ENCODE measurements around the gene SUPT16H. TPM values are rescaled to one million over a fixed set of nuclear protein-coding genes. Genes with fewer than 3 reads are reported as not detected.
A peak's percentile ranks its signal among the peaks of the same experiment; 100 is the strongest.

The SUPT16H gene
- total and polyA plus RNA-seq, 2 of the 13 experiments (the other 11 are each of a cell fraction or from before 2014, with no cell fraction given), result 77.5 to 230 TPM

GRCh38 chr14:21308132-21308478 lies 75.7 kb downstream of the SUPT16H start (continued):
- TF ChIP-seq HMG20A (CRISPR knock-in tag; IDR thresholded peaks at IDR 0.05; ENCODE audit: borderline replicate concordance) (0 out of 2 replicates have a peak, but pooled peaks have one; percentile 7), CERS6 (CRISPR knock-in tag; IDR thresholded peaks at IDR 0.05) (no peak), ATAD3A (CRISPR knock-in tag; IDR thresholded peaks at IDR 0.05) (no peak), FOXP1 (IDR thresholded peaks at IDR 0.05) (no peak), FOXP1 (CRISPR knock-in tag; IDR thresholded peaks at IDR 0.05) (peak; percentile 73), NFKB2 (CRISPR knock-in tag; IDR thresholded peaks at IDR 0.05; ENCODE audit: borderline replicate concordance) (no peak), KLF15 (CRISPR knock-in tag; IDR thresholded peaks at IDR 0.05; ENCODE audit: borderline replicate concordance) (no peak), PAWR (CRISPR knock-in tag; IDR thresholded peaks at IDR 0.05; ENCODE audit: borderline replicate concordance) (no peak), NFYC (CRISPR knock-in tag; IDR thresholded peaks at IDR 0.05) (peak; percentile 48; the same call in 1 of the 2 replicates), NFATC3 (CRISPR knock-in tag; IDR thresholded peaks at IDR 0.05) (no peak), ZNF558 (CRISPR knock-in tag; IDR thresholded peaks at IDR 0.05; ENCODE audit: borderline replicate concordance) (no peak), ARNT2 (CRISPR knock-in tag; IDR thresholded peaks at IDR 0.05; ENCODE audit: low read depth) (no peak), ZNF720 (CRISPR knock-in tag; IDR thresholded peaks at IDR 0.05) (no peak), NPAS2 (CRISPR knock-in tag; IDR thresholded peaks at IDR 0.05; ENCODE audit: borderline replicate concordance) (no peak), HDAC6 (IDR thresholded peaks at IDR 0.05; ENCODE audit: low read depth, low read length) (no peak), MTA3 (CRISPR knock-in tag; IDR thresholded peaks at IDR 0.05) (no peak), POLR2A (IDR thresholded peaks at IDR 0.05; ENCODE audit: insufficient read depth in 1 of 2, low read depth in 2 of 2, low read length in 2 of 2) (no peak), ZNF709 (CRISPR knock-in tag; IDR thresholded peaks at IDR 0.05) (no peak), ZNF629 (CRISPR knock-in tag; conservative IDR thresholded peaks at IDR 0.05) (no peak), MED8 (CRISPR knock-in tag; IDR thresholded peaks at IDR 0.05; ENCODE audit: insufficient replicate concordance) (no peak), FOXO1 (CRISPR knock-in tag; IDR thresholded peaks at IDR 0.05) (no peak), POGZ (CRISPR knock-in tag; IDR thresholded peaks at IDR 0.05) (no peak), HNRNPH1 (optimal IDR thresholded peaks at IDR 0.05; ENCODE audit: low read depth, low read length) (no peak), AKNA (CRISPR knock-in tag; IDR thresholded peaks at IDR 0.05; ENCODE audit: borderline replicate concordance) (no peak), ZNF446 (CRISPR knock-in tag; IDR thresholded peaks at IDR 0.05) (no peak), NCOA2 (CRISPR knock-in tag; IDR thresholded peaks at IDR 0.05) (peak; percentile 62), CCDC6 (CRISPR knock-in tag; IDR thresholded peaks at IDR 0.05) (no peak), ZNF569 (CRISPR knock-in tag; IDR thresholded peaks at IDR 0.05; ENCODE audit: borderline replicate concordance) (no peak)

Measured in HepG2 (cell line).